ENCODE results near the gene TCTN2.

The TCTN2 gene

GRCh38 chr12:123750159-123750656, 79.3 kb downstream of the TCTN2 start:
- no peak for DNase-seq (ENCODE audit: extremely low spot score)
- POLR2A ChIA-PET = no interaction called here
- CTCF ChIA-PET = interaction anchor here (1.5 kb wide), 1 partner anchor 15 kb away, joined by 3 read pairs; no protein-coding TSS in a partner anchor
- TF ChIP-seq CTCF (IDR thresholded peaks at IDR 0.05; ENCODE audit: control extremely low read depth, extremely low read depth, low read depth, missing control alignments) = no peak

GRCh38 chr12:123752046-123752445, 81.1 kb downstream of the TCTN2 start:
- CTCF ChIA-PET = interaction anchor here (1.0 kb wide), 1 partner anchor 11 kb away, joined by 3 read pairs; no protein-coding TSS in a partner anchor
- no peak for TF ChIP-seq CTCF (IDR thresholded peaks at IDR 0.05; ENCODE audit: control extremely low read depth, extremely low read depth, low read depth, missing control alignments)
- POLR2A ChIA-PET = no interaction called here
- no peak for DNase-seq (ENCODE audit: extremely low spot score)

GRCh38 chr12:123754041-123754772, 83.3 kb downstream of the TCTN2 start:
- ChIA-PET POLR2A (no interaction called here), CTCF (no interaction called here)
- TF ChIP-seq CTCF (IDR thresholded peaks at IDR 0.05; ENCODE audit: control extremely low read depth, extremely low read depth, low read depth, missing control alignments) = no peak
- DNase-seq (ENCODE audit: extremely low spot score) = no peak

GRCh38 chr12:123757561-123757960, 86.6 kb downstream of the TCTN2 start:
- POLR2A ChIA-PET = no interaction called here

More at GRCh38 chr12:123757561-123757960, 86.6 kb downstream of the TCTN2 start:
- CTCF ChIA-PET = interaction anchor here (0.9 kb wide), 1 partner anchor 21 kb away, joined by 3 read pairs; no protein-coding TSS in a partner anchor
- no peak for DNase-seq (ENCODE audit: extremely low spot score)
- no peak for TF ChIP-seq CTCF (IDR thresholded peaks at IDR 0.05; ENCODE audit: control extremely low read depth, extremely low read depth, low read depth, missing control alignments)
